ENCODE data around the gene TXLNG. TPM values are rescaled to one million over a fixed set of nuclear protein-coding genes. Genes with fewer than 3 reads are reported as not detected.

Gene TXLNG
- total and polyA plus RNA-seq, 2 donors (not counting 3 experiments of a cell fraction or from before 2014, with no cell fraction given), result 6.8 to 7.6 TPM

DNA sequence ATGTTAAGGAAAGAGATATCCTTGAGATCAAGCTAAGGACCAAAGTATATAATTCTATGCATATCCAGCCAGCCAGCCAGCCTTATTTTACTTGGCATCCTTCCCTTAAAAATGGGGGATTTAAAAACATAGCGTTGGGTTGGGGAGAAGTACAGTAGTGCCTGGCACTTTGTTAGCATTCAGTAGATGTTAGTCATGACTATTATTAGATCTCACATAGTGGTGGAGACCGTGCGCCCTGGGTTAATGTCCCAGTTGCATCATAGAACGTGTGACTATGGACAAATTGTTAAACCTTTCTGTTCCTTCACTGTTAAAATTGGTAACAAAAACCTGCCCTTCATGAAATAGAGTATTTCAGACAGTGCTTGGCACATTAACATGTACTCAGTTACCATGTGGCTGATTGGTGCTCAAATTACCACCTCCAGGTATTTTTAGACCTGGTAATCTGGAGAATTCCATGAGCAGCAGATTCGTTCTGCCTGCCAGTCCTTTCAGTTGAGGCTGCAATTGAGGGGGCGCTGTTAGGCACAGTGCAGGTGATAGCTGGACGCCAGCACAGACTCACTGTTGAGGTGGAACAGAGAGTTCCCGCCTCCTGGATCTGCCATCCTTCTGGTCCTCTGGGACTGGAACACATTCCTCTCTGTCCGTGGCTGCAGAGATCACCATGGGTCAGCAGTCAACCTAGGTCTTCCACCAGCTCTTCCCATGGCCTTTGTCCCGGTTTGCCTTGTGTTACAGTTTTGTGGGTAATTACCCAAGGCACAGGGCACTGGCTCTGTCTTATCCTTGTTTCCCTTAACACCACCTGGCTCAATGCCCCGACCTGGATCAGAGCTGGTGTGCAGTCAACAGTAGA is 52.2 kb downstream of the TXLNG start:
- TSS peak; percentile 17 for BruUV-seq (replicated peaks)

More for the DNA sequence above, 52.2 kb downstream of the TXLNG start:
- ChIA-PET CTCF (interaction anchor here (1.2 to 3.0 kb wide), 4 partner anchors 11 to 208 kb away, joined by 5 to 12 read pairs (median 8); no protein-coding TSS in a partner anchor), POLR2A (no interaction called here)
- Histone ChIP-seq H4K20me1 (replicated peaks; ENCODE audit: control insufficient read depth, extremely low read depth, insufficient read depth, low read length) (no peaks in the 10 kb centered on the region), H3K27me3 (ENCODE audit: control insufficient read depth in 2 of 2, insufficient read depth in 2 of 2, low read length in 2 of 2) (no peaks in the 10 kb centered on the region), H3K4me2 (ENCODE audit: insufficient read depth, low read length) (no peak overlapping the region), H3K9ac (replicated peaks; ENCODE audit: extremely low read depth, insufficient read depth, low read length) (peak overlapping the region; percentile 12), H3K4me3 (replicated peaks in 1 of 3; ENCODE audit: insufficient read depth in 1 of 3, low read depth in 1 of 3, low read length in 3 of 3) (no peak overlapping the region), H3K9me1 (replicated peaks; ENCODE audit: control insufficient read depth, extremely low read depth, insufficient read depth, low read length) (no peaks in the 10 kb centered on the region), H3K27ac (ENCODE audit: insufficient read depth, low read depth, low read length) (peak overlapping the region; percentile 84), H3K4me1 (ENCODE audit: control insufficient read depth, extremely low read depth, insufficient read depth, low read length) (peaks cover 20% of the 10 kb centered on the region), H2AFZ (ENCODE audit: low read depth, low read length) (no peak overlapping the region), H3K9me3 (replicated peaks; ENCODE audit: control insufficient read depth, insufficient read depth, low read length) (no peaks in the 10 kb centered on the region), H3K36me3 (ENCODE audit: control insufficient read depth in 2 of 2, extremely low read depth in 1 of 2, insufficient read depth in 2 of 2, low read length in 2 of 2) (peaks cover 2 to 5% of the 10 kb centered on the region in 2 experiments), H3K79me2 (ENCODE audit: control insufficient read depth, insufficient read depth, low read length) (no peaks in the 10 kb centered on the region)
- intact Hi-C loops (cut with micrococcal nuclease) (loop anchor here (1.0 to 2.0 kb wide), 2 partner anchors 10 to 32 kb away; partner anchors contain the start of gene RBBP7), dilution Hi-C loops (cut with MboI; ENCODE audit: extremely low pct_ligation_motif_present, low sequenced_read_pairs) (no loop called here)
- peak; percentile 85 for DNase-seq (ENCODE audit: low read depth, low spot score)
- peak; percentile 94 for FAIRE-seq
- TF ChIP-seq, protein P1, sequence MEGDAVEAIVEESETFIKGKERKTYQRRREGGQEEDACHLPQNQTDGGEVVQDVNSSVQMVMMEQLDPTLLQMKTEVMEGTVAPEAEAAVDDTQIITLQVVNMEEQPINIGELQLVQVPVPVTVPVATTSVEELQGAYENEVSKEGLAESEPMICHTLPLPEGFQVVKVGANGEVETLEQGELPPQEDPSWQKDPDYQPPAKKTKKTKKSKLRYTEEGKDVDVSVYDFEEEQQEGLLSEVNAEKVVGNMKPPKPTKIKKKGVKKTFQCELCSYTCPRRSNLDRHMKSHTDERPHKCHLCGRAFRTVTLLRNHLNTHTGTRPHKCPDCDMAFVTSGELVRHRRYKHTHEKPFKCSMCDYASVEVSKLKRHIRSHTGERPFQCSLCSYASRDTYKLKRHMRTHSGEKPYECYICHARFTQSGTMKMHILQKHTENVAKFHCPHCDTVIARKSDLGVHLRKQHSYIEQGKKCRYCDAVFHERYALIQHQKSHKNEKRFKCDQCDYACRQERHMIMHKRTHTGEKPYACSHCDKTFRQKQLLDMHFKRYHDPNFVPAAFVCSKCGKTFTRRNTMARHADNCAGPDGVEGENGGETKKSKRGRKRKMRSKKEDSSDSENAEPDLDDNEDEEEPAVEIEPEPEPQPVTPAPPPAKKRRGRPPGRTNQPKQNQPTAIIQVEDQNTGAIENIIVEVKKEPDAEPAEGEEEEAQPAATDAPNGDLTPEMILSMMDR (IDR thresholded peaks at IDR 0.05; ENCODE audit: extremely low read depth in 1 of 2, insufficient read depth in 1 of 2, low read depth in 1 of 2, low read length in 2 of 2), result no peak
- TF ChIP-seq JUN (IDR thresholded peaks at IDR 0.05; ENCODE audit: borderline replicate concordance, insufficient read depth, insufficient read length, low read depth), result peak; percentile 42

All from endothelial cell of umbilical vein (primary cell).